Retinal pigment epithelial cell (primary cell): ENCODE measurements around the gene TRIO.

Experiments used
- DNase-seq: peaks from one replicate; pipeline ENCODE4 v3.0.0-alpha.2; 2010; ENCODE audit warnings: low read depth
- H3K4me3 ChIP-seq: 2 replicates; pipeline ENCODE4 v1.5.1; 2011; ENCODE audit warnings: mild to moderate bottlenecking, low read length, control low read depth, moderate library complexity
- TF ChIP-seq, protein P1 (sequence below): conservative IDR thresholded peaks from 2 replicates; pipeline ENCODE4 v1.5.1; 2011; ENCODE audit warnings: low read depth, low read length, control low read depth, inconsistent platforms

Gene TRIO

DNA sequence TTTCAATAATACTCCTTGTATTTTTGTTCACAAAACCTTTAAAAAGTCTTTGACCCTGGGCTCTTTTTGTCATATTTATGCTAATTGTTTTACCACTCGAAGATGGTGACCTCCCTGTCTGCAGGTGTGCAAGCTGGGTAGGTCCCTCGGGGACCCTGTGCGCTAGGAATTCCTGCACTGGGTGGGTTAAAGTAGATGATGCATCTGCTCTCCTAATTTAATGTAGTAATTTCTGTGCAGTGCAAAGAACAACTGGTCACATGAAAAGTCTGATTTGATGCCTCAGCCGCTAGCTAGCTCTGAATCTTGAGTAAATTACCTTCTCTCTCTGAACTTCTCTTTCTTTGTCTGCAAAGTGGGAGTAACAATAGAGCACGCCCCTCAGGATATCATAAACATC is 299.4 kb downstream of the TRIO start:
- no peak for DNase-seq
- no peak overlapping the region for H3K4me3 ChIP-seq
- TF ChIP-seq, protein P1, sequence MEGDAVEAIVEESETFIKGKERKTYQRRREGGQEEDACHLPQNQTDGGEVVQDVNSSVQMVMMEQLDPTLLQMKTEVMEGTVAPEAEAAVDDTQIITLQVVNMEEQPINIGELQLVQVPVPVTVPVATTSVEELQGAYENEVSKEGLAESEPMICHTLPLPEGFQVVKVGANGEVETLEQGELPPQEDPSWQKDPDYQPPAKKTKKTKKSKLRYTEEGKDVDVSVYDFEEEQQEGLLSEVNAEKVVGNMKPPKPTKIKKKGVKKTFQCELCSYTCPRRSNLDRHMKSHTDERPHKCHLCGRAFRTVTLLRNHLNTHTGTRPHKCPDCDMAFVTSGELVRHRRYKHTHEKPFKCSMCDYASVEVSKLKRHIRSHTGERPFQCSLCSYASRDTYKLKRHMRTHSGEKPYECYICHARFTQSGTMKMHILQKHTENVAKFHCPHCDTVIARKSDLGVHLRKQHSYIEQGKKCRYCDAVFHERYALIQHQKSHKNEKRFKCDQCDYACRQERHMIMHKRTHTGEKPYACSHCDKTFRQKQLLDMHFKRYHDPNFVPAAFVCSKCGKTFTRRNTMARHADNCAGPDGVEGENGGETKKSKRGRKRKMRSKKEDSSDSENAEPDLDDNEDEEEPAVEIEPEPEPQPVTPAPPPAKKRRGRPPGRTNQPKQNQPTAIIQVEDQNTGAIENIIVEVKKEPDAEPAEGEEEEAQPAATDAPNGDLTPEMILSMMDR = no peak

DNA sequence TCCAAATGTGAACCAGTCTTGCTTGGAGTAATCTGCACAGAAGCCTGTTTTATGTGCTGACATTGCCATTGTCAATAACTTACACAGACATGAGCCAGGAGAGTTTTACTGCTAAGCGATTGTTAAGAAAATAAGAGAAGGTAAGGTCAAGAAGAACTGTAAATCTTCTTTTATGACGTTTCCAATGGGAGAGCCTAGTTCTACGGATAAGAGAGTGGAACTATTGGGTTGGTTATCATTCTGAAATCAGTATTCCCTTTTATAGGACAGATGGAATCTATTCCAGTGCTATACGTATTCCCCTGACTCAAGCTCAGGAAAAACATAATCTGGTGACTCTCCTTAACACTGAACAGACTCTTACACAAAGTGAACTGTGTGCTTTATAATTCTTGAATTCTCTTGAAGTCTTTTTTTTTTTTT is 300.5 kb downstream of the TRIO start:
- TF ChIP-seq, protein P1 = no peak
- no peak overlapping the region for H3K4me3 ChIP-seq
- DNase-seq = no peak

DNA sequence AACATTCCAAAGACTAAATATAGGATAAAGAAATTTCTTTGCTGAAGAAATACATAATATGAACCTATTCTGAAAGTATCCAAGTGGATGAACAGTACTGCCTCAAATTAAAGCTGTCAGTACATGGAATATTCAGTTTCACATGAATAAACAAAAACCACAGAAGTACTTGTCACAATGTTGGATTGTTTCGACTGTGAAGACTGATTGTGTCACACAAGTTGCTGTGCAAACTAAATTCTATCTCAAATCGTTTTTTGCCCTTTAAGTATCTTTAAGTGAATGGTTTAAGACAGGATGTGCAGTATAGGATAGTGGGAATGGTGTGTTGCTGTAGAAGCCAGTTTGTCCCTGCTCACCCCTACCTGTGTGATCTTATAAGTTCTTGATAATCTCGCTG is 301.0 kb downstream of the TRIO start:
- H3K4me3 ChIP-seq = no peak overlapping the region
- no peak for DNase-seq
- TF ChIP-seq, protein P1 = no peak

DNA sequence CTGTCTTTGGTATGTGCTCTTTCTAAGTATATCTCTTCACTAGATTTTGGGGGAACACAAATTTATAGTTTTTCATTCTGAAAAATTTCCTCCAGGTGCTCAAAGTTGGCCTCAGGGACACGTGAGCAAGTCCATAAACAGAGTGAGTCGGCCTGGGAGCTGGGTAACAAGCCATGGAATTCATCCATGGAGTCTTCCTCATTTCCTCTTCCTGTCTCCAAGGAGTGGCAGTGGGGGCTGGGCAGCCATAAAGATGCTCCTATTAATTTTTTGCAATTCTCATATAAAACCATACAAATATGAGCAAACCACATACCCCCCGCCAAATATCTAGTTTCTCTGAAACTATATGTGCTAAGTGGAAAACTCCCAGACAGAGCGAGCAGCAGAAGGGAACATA is 301.9 kb downstream of the TRIO start:
- TF ChIP-seq, protein P1 = no peak

DNA sequence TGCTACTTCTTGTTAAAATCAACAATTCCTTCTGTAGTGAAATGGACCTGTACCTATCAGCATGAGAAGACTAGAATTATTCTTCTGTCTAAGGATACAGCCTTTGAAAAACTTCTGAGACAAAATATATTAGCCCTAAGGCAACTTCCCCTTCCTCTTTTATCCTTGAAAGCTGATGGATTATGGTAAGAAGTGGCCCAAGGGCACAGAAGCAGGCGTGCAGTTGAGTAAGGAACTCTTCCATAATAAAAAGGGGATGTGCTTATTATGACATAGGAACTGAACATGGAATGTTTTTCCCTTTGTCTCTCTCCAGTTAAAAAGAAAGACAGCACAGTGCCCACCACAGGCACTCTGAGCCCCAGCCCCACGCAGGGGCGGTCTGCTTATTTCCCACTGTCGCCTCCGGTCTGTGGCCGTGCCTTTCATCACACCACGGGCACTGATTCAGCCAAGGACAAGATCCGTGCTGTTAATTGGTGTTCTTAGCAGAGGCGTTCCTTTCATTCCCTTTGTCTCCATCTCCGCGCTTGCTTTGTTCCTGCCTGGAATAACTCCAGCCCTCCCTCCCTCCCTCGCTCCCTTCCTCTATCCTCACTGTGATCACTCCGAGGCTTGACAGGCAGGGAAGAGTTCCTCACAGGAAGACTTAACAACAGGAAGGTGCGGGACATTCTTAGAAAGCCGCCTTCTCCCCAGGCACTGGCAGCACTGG is 302.6 kb downstream of the TRIO start:
- no peak overlapping the region for H3K4me3 ChIP-seq
- TF ChIP-seq, protein P1 = no peak
- no peak for DNase-seq

More for the DNA sequence above, 301.9 kb downstream of the TRIO start:
- no peak overlapping the region for H3K4me3 ChIP-seq
- DNase-seq = no peak

DNA sequence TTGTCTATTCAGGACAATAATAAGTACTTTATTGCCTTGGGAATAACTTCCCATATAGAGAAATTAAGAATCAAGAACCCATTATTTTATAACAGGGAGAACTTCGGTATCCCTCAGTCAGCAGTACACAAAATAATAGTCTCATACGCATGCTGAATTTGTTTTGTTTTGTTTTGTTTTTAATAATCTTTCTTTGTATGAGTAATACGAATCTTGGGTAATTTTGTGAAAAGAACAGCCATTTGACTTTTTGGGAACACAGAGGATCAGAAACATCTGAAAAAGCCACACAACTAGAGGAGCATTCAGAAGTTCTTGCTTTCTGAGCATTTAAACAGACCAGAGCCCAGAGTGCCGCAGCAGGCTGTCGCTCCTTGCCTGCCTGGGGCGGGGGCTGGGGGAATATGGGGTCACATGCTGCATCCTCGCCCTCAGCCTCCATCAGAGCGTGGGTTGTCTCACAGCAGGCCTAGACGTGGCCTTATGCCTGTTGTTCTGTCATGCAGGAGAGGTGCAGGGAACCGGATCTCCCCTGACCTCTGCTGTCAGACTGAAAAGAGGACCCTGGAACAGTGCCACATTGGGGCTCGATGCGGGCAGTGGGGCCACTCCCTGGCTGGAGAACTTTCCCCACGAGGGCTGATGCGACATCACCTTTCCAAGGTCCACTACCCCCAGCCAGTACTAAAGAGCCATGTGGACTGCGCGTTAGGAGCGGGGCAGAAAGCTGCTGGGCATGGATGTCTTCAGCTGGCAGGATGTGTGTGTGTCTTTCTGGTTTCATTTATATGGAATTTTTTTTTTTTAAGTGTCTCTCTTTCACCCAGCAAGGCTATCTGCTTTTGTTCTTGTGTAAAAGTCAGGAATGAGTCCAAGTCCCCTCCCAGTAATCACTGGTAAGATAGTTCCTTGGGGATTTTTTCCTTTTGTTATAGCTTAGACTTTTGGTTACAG is 305.1 kb downstream of the TRIO start:
- no peak overlapping the region for H3K4me3 ChIP-seq
- DNase-seq = no peak
- TF ChIP-seq, protein P1 = peak; percentile 3
